Trophoblast cell (in vitro differentiated cells and primary cell): Measurements from ENCODE around the gene ARID3B.
"Not testable (repeated sequence)": the region's sequence is repeated elsewhere in the genome, so short reads cannot be mapped to it uniquely, and the experiment has no call there.

Source experiments
- DNase-seq, 2 donors: peaks; one replicate each; pipeline ENCODE4 v3.0.0-alpha.2; 2016
- H2AFZ ChIP-seq: 2 replicates; pipeline ENCODE4 v1.6.1; 2013; ENCODE audit warnings: low read length, moderate library complexity, mild to moderate bottlenecking; ENCODE audit not compliant: insufficient read depth, poor library complexity
- H2AK5ac ChIP-seq: 2 replicates; pipeline ENCODE4 v1.6.1; 2013; ENCODE audit warnings: mild to moderate bottlenecking, low read length
- H2BK120ac ChIP-seq: 2 replicates; pipeline ENCODE4 v1.6.1; 2013; ENCODE audit warnings: low read length, mild to moderate bottlenecking, moderate library complexity; ENCODE audit not compliant: insufficient read depth, poor library complexity
- H2BK12ac ChIP-seq: 2 replicates; pipeline ENCODE4 v1.6.1; 2013; ENCODE audit warnings: mild to moderate bottlenecking, low read length, moderate library complexity
- H2BK5ac ChIP-seq: 2 replicates; pipeline ENCODE4 v1.6.1; 2013; ENCODE audit warnings: low read length, low read depth, moderate library complexity, mild to moderate bottlenecking; ENCODE audit not compliant: poor library complexity
- H3K14ac ChIP-seq: 2 replicates; pipeline ENCODE4 v1.6.1; 2013; ENCODE audit warnings: mild to moderate bottlenecking, low read length
- H3K18ac ChIP-seq: 2 replicates; pipeline ENCODE4 v1.6.1; 2013; ENCODE audit warnings: mild to moderate bottlenecking, low read length
- H3K23ac ChIP-seq: 2 replicates; pipeline ENCODE4 v1.6.1; 2013; ENCODE audit warnings: low read length
- H3K27ac ChIP-seq: 2 replicates; pipeline ENCODE4 v1.5.1; 2013; ENCODE audit warnings: low read depth, mild to moderate bottlenecking, inconsistent platforms, low read length, moderate library complexity
- H3K27me3 ChIP-seq: 2 replicates; pipeline ENCODE4 v1.6.1; 2013; ENCODE audit warnings: inconsistent platforms, mild to moderate bottlenecking, low read length, moderate library complexity; ENCODE audit not compliant: insufficient read depth
- H3K36me3 ChIP-seq, 2 experiments: 1 replicate in 1 of 2; 2 replicates in 1 of 2; pipeline ENCODE4 v1.6.1; 2013; ENCODE audit warnings: low read length in 2 of 2, mild to moderate bottlenecking in 2 of 2, moderate library complexity in 1 of 2; ENCODE audit not compliant: insufficient read depth in 2 of 2, control insufficient read depth in 1 of 2
- H3K4ac ChIP-seq: 2 replicates; pipeline ENCODE4 v1.6.1; 2013; ENCODE audit warnings: low read depth, mild to moderate bottlenecking, low read length, moderate library complexity
- H3K4me1 ChIP-seq, 2 experiments: 1 replicate in 1 of 2; 2 replicates in 1 of 2; pipeline ENCODE4 v1.6.1; 2013; ENCODE audit warnings: low read length in 2 of 2, mild to moderate bottlenecking in 2 of 2, moderate library complexity in 1 of 2; ENCODE audit not compliant: insufficient read depth in 2 of 2, control insufficient read depth in 1 of 2
- H3K4me2 ChIP-seq: 2 replicates; pipeline ENCODE4 v1.6.1; 2013; ENCODE audit warnings: inconsistent platforms, mild to moderate bottlenecking, low read length, moderate library complexity
- H3K4me3 ChIP-seq: 2 replicates; pipeline ENCODE4 v1.5.1; 2013; ENCODE audit warnings: mild to moderate bottlenecking, low read depth, low read length, inconsistent platforms
- H3K79me1 ChIP-seq: one replicate; pipeline ENCODE4 v1.6.1; 2013; ENCODE audit warnings: low read length
- H3K79me2 ChIP-seq: 2 replicates; pipeline ENCODE4 v1.6.1; 2013; ENCODE audit warnings: low read length, mild to moderate bottlenecking; ENCODE audit not compliant: control insufficient read depth, insufficient read depth, poor library complexity
- H3K9ac ChIP-seq: 2 replicates; pipeline ENCODE4 v1.6.1; 2013; ENCODE audit warnings: mild to moderate bottlenecking, low read length
- H3K9me3 ChIP-seq: 2 replicates; pipeline ENCODE4 v1.6.1; 2013; ENCODE audit warnings: low read depth, mild to moderate bottlenecking, control low read depth, inconsistent platforms, low read length; ENCODE audit not compliant: insufficient read depth
- H4K12ac ChIP-seq: 2 replicates; pipeline ENCODE4 v1.6.1; 2013; ENCODE audit warnings: low read depth, mild to moderate bottlenecking, low read length, moderate library complexity
- H4K8ac ChIP-seq: 2 replicates; pipeline ENCODE4 v1.6.1; 2013; ENCODE audit warnings: low read depth, mild to moderate bottlenecking, low read length, moderate library complexity
- H4K91ac ChIP-seq: one replicate; pipeline ENCODE4 v1.6.1; 2013; ENCODE audit warnings: low read depth, mild to moderate bottlenecking, low read length, moderate library complexity
- WGBS: extraction: QIAGEN DNeasy Blood & Tissue Kit; methylation state at CpG from one replicate; pipeline ENCODE4 v1.1.7; 2013; ENCODE audit warnings: missing lambda C conversion rate; ENCODE audit not compliant: insufficient read length, insufficient coverage; ENCODE audit errors: extremely low coverage; 5-methylcytosine and 5-hydroxymethylcytosine counted together

ARID3B gene

GRCh38 chr15:74629696-74630095, 88.7 kb downstream of the ARID3B start:
- not testable (repeated sequence) for H2AK5ac ChIP-seq, H3K18ac ChIP-seq, H3K27ac ChIP-seq, H2BK5ac ChIP-seq, H3K23ac ChIP-seq, H4K91ac ChIP-seq, H2BK12ac ChIP-seq, H4K12ac ChIP-seq, H3K79me1 ChIP-seq, H3K14ac ChIP-seq, H2BK120ac ChIP-seq, H2AFZ ChIP-seq, H3K4me2 ChIP-seq, H3K4me1 ChIP-seq, H4K8ac ChIP-seq, H3K9ac ChIP-seq, H3K4ac ChIP-seq, DNase-seq, H3K4me3 ChIP-seq, H3K9me3 ChIP-seq, H3K27me3 ChIP-seq, H3K79me2 ChIP-seq
- WGBS: no CpG with 5 or more reads among the region's 10 CpGs
- H3K36me3 ChIP-seq: peaks cover 83 to 89% of the 10 kb centered on the region in 2 experiments

- Histone ChIP-seq H2BK12ac (no peak overlapping the region), H3K79me1 (no peaks in the 10 kb centered on the region), H4K8ac (no peak overlapping the region), H3K18ac (no peak overlapping the region), H3K4me1 (no peaks in the 10 kb centered on the region), H3K4me2 (no peak overlapping the region), H3K36me3 (peaks cover 76 to 84% of the 10 kb centered on the region in 2 experiments), H3K14ac (no peak overlapping the region), H3K9ac (no peak overlapping the region), H4K12ac (no peak overlapping the region), H2AK5ac (no peak overlapping the region), H4K91ac (no peak overlapping the region), H3K79me2 (no peaks in the 10 kb centered on the region), H3K23ac (no peak overlapping the region), H3K27ac (no peak overlapping the region), H2BK120ac (no peak overlapping the region), H2AFZ (no peak overlapping the region), H2BK5ac (no peak overlapping the region), H3K27me3 (no peaks in the 10 kb centered on the region), H3K4ac (no peak overlapping the region), H3K9me3 (no peaks in the 10 kb centered on the region), H3K4me3 (no peak overlapping the region)
- WGBS: no CpG with 5 or more reads among the region's 6 CpGs
- DNase-seq: no peak
These were observed 89.5 kb downstream of the ARID3B start for GRCh38 chr15:74630284-74631086.

GRCh38 chr15:74631087-74631385, 90.0 kb downstream of the ARID3B start:
- Histone ChIP-seq H4K12ac (no peak overlapping the region), H3K4me2 (no peak overlapping the region), H3K4me1 (no peaks in the 10 kb centered on the region), H3K27ac (no peak overlapping the region), H3K18ac (no peak overlapping the region), H2BK120ac (no peak overlapping the region), H3K79me2 (no peaks in the 10 kb centered on the region), H3K4ac (no peak overlapping the region), H3K36me3 (peaks cover 74 to 82% of the 10 kb centered on the region in 2 experiments), H3K9me3 (no peaks in the 10 kb centered on the region), H4K91ac (no peak overlapping the region), H2AK5ac (no peak overlapping the region), H3K14ac (no peak overlapping the region), H2BK5ac (no peak overlapping the region), H3K4me3 (no peak overlapping the region), H3K23ac (no peak overlapping the region), H3K79me1 (no peaks in the 10 kb centered on the region), H4K8ac (no peak overlapping the region), H3K9ac (no peak overlapping the region), H3K27me3 (no peaks in the 10 kb centered on the region), H2BK12ac (no peak overlapping the region), H2AFZ (no peak overlapping the region)
- whole genome bisulfite sequencing: no CpG with 5 or more reads among the region's 3 CpGs
- no peak for DNase-seq

- H3K36me3 ChIP-seq: peaks cover 73 to 81% of the 10 kb centered on the region in 2 experiments
- H4K91ac ChIP-seq: no peak overlapping the region
- WGBS: no CpG with 5 or more reads among the region's 3 CpGs
- peak in 1 of 2 donors; percentile 21 for DNase-seq
- H3K27me3 ChIP-seq: no peaks in the 10 kb centered on the region
- no peaks in the 10 kb centered on the region for H3K79me1 ChIP-seq
- H3K9me3 ChIP-seq: no peaks in the 10 kb centered on the region
- no peak overlapping the region for H2AK5ac ChIP-seq
- no peak overlapping the region for H3K14ac ChIP-seq
- no peak overlapping the region for H3K9ac ChIP-seq
- H2BK120ac ChIP-seq: no peak overlapping the region
- H4K8ac ChIP-seq: no peak overlapping the region
- H3K4me1 ChIP-seq: no peaks in the 10 kb centered on the region
- no peak overlapping the region for H3K4me3 ChIP-seq
- no peak overlapping the region for H3K27ac ChIP-seq
- H2BK12ac ChIP-seq: no peak overlapping the region
- H3K23ac ChIP-seq: no peak overlapping the region
- no peak overlapping the region for H4K12ac ChIP-seq
- no peak overlapping the region for H2AFZ ChIP-seq
- no peak overlapping the region for H2BK5ac ChIP-seq
- H3K4ac ChIP-seq: no peak overlapping the region
- no peaks in the 10 kb centered on the region for H3K79me2 ChIP-seq
- no peak overlapping the region for H3K4me2 ChIP-seq
- H3K18ac ChIP-seq: no peak overlapping the region
These were observed 90.4 kb downstream of the ARID3B start for GRCh38 chr15:74631408-74631807.
